MCF 10A (cell line): ENCODE data around the gene CXCL13. TPM values are rescaled to one million over a fixed set of nuclear protein-coding genes. Genes with fewer than 3 reads are reported as not detected.

Source experiments
- BruUV-seq: library from RNA; stranded (reverse); fragments of 400-500 nt; replicated peaks from 2 replicates; lab custom pipeline; 2021; lab: Mats Ljungman, UMichigan
- CTCF ChIA-PET: fragments of 300-600 bp; sonication (Branson Sonifier 250); formaldehyde crosslinking; extraction: SDS; loops from one replicate; lab custom pipeline; 2021; ENCODE audit warnings: antibody characterized with exemption, inconsistent platforms; lab: Yijun Ruan, JAX
- POLR2A ChIA-PET: fragments of 300-600, 350-650 bp; sonication (Branson Sonifier 250); formaldehyde crosslinking; extraction: SDS; loops from one replicate; lab custom pipeline; 2020; ENCODE audit warnings: antibody characterized with exemption, inconsistent platforms; lab: Yijun Ruan, JAX
- DNase-seq: peaks from one replicate; pipeline ENCODE4 v3.0.0-alpha.2; 2018; ENCODE audit not compliant: unreplicated experiment
- H3K27ac Mint-ChIP-seq: one replicate; pipeline ENCODE4 v1.8.0; 2022; ENCODE audit warnings: mild to moderate bottlenecking, low read depth, mixed read lengths; ENCODE audit not compliant: unreplicated experiment
- H3K27me3 Mint-ChIP-seq: one replicate; pipeline ENCODE4 v1.8.0; 2022; ENCODE audit warnings: mixed read lengths; ENCODE audit not compliant: insufficient read depth, unreplicated experiment
- H3K36me3 Mint-ChIP-seq: one replicate; pipeline ENCODE4 v1.8.0; 2022; ENCODE audit warnings: mild to moderate bottlenecking, moderate library complexity, mixed read lengths; ENCODE audit not compliant: insufficient read depth, unreplicated experiment
- H3K4me1 Mint-ChIP-seq: one replicate; pipeline ENCODE4 v1.8.0; 2022; ENCODE audit warnings: mixed read lengths; ENCODE audit not compliant: insufficient read depth, unreplicated experiment
- H3K4me3 Mint-ChIP-seq: one replicate; pipeline ENCODE4 v1.8.0; 2022; ENCODE audit warnings: mild to moderate bottlenecking, moderate library complexity, mixed read lengths; ENCODE audit not compliant: unreplicated experiment
- H3K9me3 Mint-ChIP-seq: one replicate; pipeline ENCODE4 v1.8.0; 2022; ENCODE audit warnings: mixed read lengths; ENCODE audit not compliant: unreplicated experiment
- CTCF ChIP-seq: fragments of 200-600 bp; IDR thresholded peaks from one replicate; pipeline ENCODE4 v1.8.0; 2022; ENCODE audit warnings: antibody characterized with exemption, mild to moderate bottlenecking; ENCODE audit not compliant: unreplicated experiment
- intact Hi-C: fragments of 100-400 bp; cut with micrococcal nuclease; formaldehyde crosslinking; loops from 2 replicates; pipeline ENCODE4 v1.14.1; 2022
- total RNA-seq: library from RNA; stranded (reverse); gene quantifications from 2 replicates; pipeline ENCODE4 v1.2.3, GENCODE V29; 2022

CXCL13 gene
- total RNA-seq, 1 experiment from 2014 or later = not detected

- no TSS peak for BruUV-seq
- intact Hi-C loops = no loop called here
- POLR2A ChIA-PET = interaction anchor here (0.7 to 1.6 kb wide), 4 partner anchors 8 to 164 kb away, joined by 3 read pairs; no protein-coding TSS in a partner anchor
Measured at GRCh38 chr4:77593101-77593500, 12.5 kb upstream of the CXCL13 start.

GRCh38 chr4:77593993-77594392 lies 11.6 kb upstream of the CXCL13 start:
- TF ChIP-seq CTCF = no peak
- Mint-ChIP-seq H3K9me3 (no peaks in the 10 kb centered on the region), H3K4me3 (no peak overlapping the region), H3K4me1 (no peaks in the 10 kb centered on the region), H3K36me3 (no peaks in the 10 kb centered on the region), H3K27ac (peak overlapping the region; percentile 44), H3K27me3 (no peaks in the 10 kb centered on the region)
- no peak for DNase-seq
- CTCF ChIA-PET = interaction anchor here (0.6 to 2.3 kb wide), 7 partner anchors 7 to 250 kb away, joined by 3 to 11 read pairs (median 3); no protein-coding TSS in a partner anchor
- intact Hi-C loops = no loop called here
- no TSS peak for BruUV-seq
- POLR2A ChIA-PET = interaction anchor here (1.2 kb wide), 1 partner anchor 14 kb away, joined by 3 read pairs; no protein-coding TSS in a partner anchor

More at GRCh38 chr4:77593101-77593500, 12.5 kb upstream of the CXCL13 start:
- no peak for TF ChIP-seq CTCF
- no peaks in the 10 kb centered on the region for H3K36me3 Mint-ChIP-seq
- DNase-seq = no peak
- CTCF ChIA-PET = interaction anchor here (0.8 to 2.3 kb wide), 4 partner anchors 8 to 204 kb away, joined by 3 to 11 read pairs (median 5); no protein-coding TSS in a partner anchor
- H3K27me3 Mint-ChIP-seq = no peaks in the 10 kb centered on the region
- no peak overlapping the region for H3K4me3 Mint-ChIP-seq
- H3K4me1 Mint-ChIP-seq = no peaks in the 10 kb centered on the region
- H3K9me3 Mint-ChIP-seq = no peaks in the 10 kb centered on the region
- H3K27ac Mint-ChIP-seq = no peak overlapping the region

- H3K27ac Mint-ChIP-seq = no peak overlapping the region
- ChIA-PET CTCF (interaction anchor here (0.6 to 7.4 kb wide), 4 partner anchors 24 to 234 kb away, joined by 3 to 74 read pairs (median 4); no protein-coding TSS in a partner anchor), POLR2A (interaction anchor here (0.9 kb wide), 1 partner anchor 9 kb away, joined by 3 read pairs; no protein-coding TSS in a partner anchor)
- peaks cover 12% of the 10 kb centered on the region for H3K4me1 Mint-ChIP-seq
- TF ChIP-seq CTCF = no peak
- intact Hi-C loops = no loop called here
- H3K9me3 Mint-ChIP-seq = no peaks in the 10 kb centered on the region
- DNase-seq = no peak
- no TSS peak for BruUV-seq
- no peak overlapping the region for H3K4me3 Mint-ChIP-seq
- H3K36me3 Mint-ChIP-seq = peaks cover 6% of the 10 kb centered on the region
- H3K27me3 Mint-ChIP-seq = no peaks in the 10 kb centered on the region
Measured at GRCh38 chr4:77595364-77595973, 10.2 kb upstream of the CXCL13 start.

GRCh38 chr4:77599378-77599777 lies 6.2 kb upstream of the CXCL13 start:
- H3K27me3 Mint-ChIP-seq = no peaks in the 10 kb centered on the region
- H3K36me3 Mint-ChIP-seq = peaks cover 6% of the 10 kb centered on the region
- peak overlapping the region; percentile 29 for H3K27ac Mint-ChIP-seq
- H3K9me3 Mint-ChIP-seq = no peaks in the 10 kb centered on the region
- no peak overlapping the region for H3K4me3 Mint-ChIP-seq
- ChIA-PET POLR2A (interaction anchor here (1.2 to 1.5 kb wide), 2 partner anchors 20 to 61 kb away, joined by 3 read pairs; no protein-coding TSS in a partner anchor), CTCF (interaction anchor here (0.5 to 10.3 kb wide), 23 partner anchors 8 to 1234 kb away, joined by 3 to 219 read pairs (median 6); no protein-coding TSS in a partner anchor)
- peaks cover 23% of the 10 kb centered on the region for H3K4me1 Mint-ChIP-seq
- intact Hi-C loops = loop anchor here (1.0 kb wide), 1 partner anchor 61 kb away; no protein-coding TSS in a partner anchor
- DNase-seq = peak; percentile 72
- no TSS peak for BruUV-seq
- peak; percentile 63 for TF ChIP-seq CTCF
